Type B pancreatic cell (in vitro differentiated cells): ENCODE data around the gene TMEM109. TPM values are rescaled to one million over a fixed set of nuclear protein-coding genes. Genes with fewer than 3 reads are reported as not detected.

Experiments
- DNase-seq: peaks from one replicate; pipeline ENCODE4 v3.0.0; 2021; ENCODE audit warnings: mixed read lengths; ENCODE audit not compliant: unreplicated experiment; ENCODE audit errors: extremely low spot score
- H3K27ac Mint-ChIP-seq: 2 replicates; pipeline ENCODE4 v1.8.0; 2021; ENCODE audit warnings: mild to moderate bottlenecking, mixed read lengths
- H3K27me3 Mint-ChIP-seq: 2 replicates; pipeline ENCODE4 v1.8.0; 2021; ENCODE audit warnings: mixed read lengths
- H3K36me3 Mint-ChIP-seq: 2 replicates; pipeline ENCODE4 v1.8.0; 2021; ENCODE audit warnings: mixed read lengths
- H3K4me1 Mint-ChIP-seq: one replicate; pipeline ENCODE4 v1.8.0; 2021; ENCODE audit warnings: mixed read lengths; ENCODE audit not compliant: unreplicated experiment
- H3K4me3 Mint-ChIP-seq: 2 replicates; pipeline ENCODE4 v1.8.0; 2021; ENCODE audit warnings: mild to moderate bottlenecking, mixed read lengths
- H3K9me3 Mint-ChIP-seq: 2 replicates; pipeline ENCODE4 v1.8.0; 2021; ENCODE audit warnings: mixed read lengths
- total RNA-seq: library from RNA; stranded (reverse); gene quantifications from 2 replicates; pipeline ENCODE4 v1.2.1, GENCODE V29; 2021; ENCODE audit warnings: low replicate concordance
- TF ChIP-seq, protein P1 (sequence below): fragments of 200-600 bp; sonication (generic); conservative IDR thresholded peaks from 2 replicates; pipeline ENCODE4 v1.5.0; 2021; ENCODE audit warnings: antibody characterized with exemption, mild to moderate bottlenecking

Gene TMEM109
- total RNA-seq, 1 donor from 2014 or later: 83.0 TPM

GRCh38 chr11:60972182-60973030 lies 58.4 kb downstream of the TMEM109 start:
- Mint-ChIP-seq H3K4me1 (no peaks in the 10 kb centered on the region), H3K9me3 (no peaks in the 10 kb centered on the region), H3K36me3 (no peaks in the 10 kb centered on the region), H3K4me3 (no peak overlapping the region), H3K27me3 (no peaks in the 10 kb centered on the region), H3K27ac (no peak overlapping the region)
- DNase-seq: no peak
- TF ChIP-seq, protein P1, sequence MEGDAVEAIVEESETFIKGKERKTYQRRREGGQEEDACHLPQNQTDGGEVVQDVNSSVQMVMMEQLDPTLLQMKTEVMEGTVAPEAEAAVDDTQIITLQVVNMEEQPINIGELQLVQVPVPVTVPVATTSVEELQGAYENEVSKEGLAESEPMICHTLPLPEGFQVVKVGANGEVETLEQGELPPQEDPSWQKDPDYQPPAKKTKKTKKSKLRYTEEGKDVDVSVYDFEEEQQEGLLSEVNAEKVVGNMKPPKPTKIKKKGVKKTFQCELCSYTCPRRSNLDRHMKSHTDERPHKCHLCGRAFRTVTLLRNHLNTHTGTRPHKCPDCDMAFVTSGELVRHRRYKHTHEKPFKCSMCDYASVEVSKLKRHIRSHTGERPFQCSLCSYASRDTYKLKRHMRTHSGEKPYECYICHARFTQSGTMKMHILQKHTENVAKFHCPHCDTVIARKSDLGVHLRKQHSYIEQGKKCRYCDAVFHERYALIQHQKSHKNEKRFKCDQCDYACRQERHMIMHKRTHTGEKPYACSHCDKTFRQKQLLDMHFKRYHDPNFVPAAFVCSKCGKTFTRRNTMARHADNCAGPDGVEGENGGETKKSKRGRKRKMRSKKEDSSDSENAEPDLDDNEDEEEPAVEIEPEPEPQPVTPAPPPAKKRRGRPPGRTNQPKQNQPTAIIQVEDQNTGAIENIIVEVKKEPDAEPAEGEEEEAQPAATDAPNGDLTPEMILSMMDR: no peak

Other genes with a start within 250 kb of the TMEM109 start
- 2.7 and 2.8 TPM in 2 replicates for gene MS4A8, start 214.5 kb upstream of the TMEM109 start, total RNA-seq
- 0.75 and 3.5 TPM in 2 replicates for gene MS4A18, start 189.4 kb upstream of the TMEM109 start, total RNA-seq
- 0.27 TPM in 1 of 2 replicates, not detected in the other for gene MS4A15, start 157.3 kb upstream of the TMEM109 start, total RNA-seq
- gene MS4A10, start 128.8 kb upstream of the TMEM109 start, total RNA-seq: not detected in 2 replicates
- 25.2 and 31.1 TPM in 2 replicates for gene CCDC86, start 72.0 kb upstream of the TMEM109 start, total RNA-seq
- gene PTGDR2, start 58.2 kb upstream of the TMEM109 start, total RNA-seq: 2.6 and 7.9 TPM in 2 replicates
- gene ZP1, start 46.6 kb upstream of the TMEM109 start, total RNA-seq: not detected in 2 replicates
- gene PRPF19, start 7.6 kb upstream of the TMEM109 start, total RNA-seq: 105 and 120 TPM in 2 replicates
- 162 and 218 TPM in 2 replicates for gene TMEM132A, start 10.3 kb downstream of the TMEM109 start, total RNA-seq
- gene SLC15A3, start 38.0 kb downstream of the TMEM109 start, total RNA-seq: 2.3 and 3.5 TPM in 2 replicates
- gene CD6, start 57.5 kb downstream of the TMEM109 start, total RNA-seq: 0.70 and 1.1 TPM in 2 replicates
- not detected in 2 replicates for gene CD5, start 188.3 kb downstream of the TMEM109 start, total RNA-seq
- gene VPS37C, start 247.3 kb downstream of the TMEM109 start, total RNA-seq: 27.8 and 42.1 TPM in 2 replicates